Measurements from ENCODE around the gene MCM8. TPM values are rescaled to one million over a fixed set of nuclear protein-coding genes. Genes with fewer than 3 reads are reported as not detected.

Gene MCM8
- total and polyA plus RNA-seq, 4 donors, result 0.49 to 11.0 (median 1.5) TPM

DNA sequence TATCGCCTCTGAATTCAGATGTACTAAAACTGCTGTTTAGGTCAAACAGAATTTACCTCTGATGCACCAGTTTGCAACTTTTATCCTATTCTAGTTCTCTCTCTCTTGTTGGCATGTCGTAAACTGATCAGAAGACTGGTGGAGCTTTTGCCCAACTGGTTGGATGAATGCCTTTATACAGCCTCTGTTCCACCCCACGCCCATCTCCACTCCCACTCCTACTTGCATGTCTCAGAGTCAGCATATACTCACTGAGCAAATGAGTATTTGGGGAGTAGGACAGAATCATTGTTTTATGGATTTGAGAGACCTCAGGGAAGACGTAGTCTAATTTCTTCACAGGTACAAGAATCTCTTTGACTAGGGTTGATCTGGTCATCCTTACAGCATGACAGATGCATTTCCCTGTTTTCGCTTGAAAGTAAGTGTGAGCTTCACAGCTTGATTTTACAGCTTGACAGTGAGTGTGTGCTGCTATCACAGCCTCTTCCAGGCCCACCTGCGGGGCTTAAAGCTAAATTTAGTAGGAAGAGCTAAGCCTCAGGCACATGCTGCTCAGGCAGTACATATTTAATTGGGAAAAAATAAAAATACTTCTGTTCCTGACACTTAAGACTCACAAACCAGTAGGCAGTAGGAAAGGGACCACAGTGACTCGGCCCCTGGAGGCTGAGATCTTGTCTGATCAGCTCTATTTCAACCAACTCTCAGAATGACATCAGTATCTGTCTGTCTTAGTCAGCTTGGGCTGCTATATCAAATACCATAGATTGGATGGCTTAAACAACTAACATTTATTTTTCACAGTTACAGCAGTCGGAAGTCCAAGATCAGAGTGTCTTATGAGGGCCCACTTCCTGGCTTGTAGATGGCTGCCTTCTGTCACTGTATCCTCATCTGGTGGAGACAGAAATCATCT lies 30.6 kb upstream of the MCM8 start:
- H3K27ac ChIP-seq (ENCODE audit: low read depth in 1 of 2, low read length in 2 of 2), result no peak overlapping the region
- no peak for TF ChIP-seq YY1 (IDR thresholded peaks at IDR 0.05)
- no peak for TF ChIP-seq RAD21 (IDR thresholded peaks at IDR 0.05)
- TF ChIP-seq HNF4A (conservative IDR thresholded peaks at IDR 0.05), result no peak
- TF ChIP-seq, protein P1, sequence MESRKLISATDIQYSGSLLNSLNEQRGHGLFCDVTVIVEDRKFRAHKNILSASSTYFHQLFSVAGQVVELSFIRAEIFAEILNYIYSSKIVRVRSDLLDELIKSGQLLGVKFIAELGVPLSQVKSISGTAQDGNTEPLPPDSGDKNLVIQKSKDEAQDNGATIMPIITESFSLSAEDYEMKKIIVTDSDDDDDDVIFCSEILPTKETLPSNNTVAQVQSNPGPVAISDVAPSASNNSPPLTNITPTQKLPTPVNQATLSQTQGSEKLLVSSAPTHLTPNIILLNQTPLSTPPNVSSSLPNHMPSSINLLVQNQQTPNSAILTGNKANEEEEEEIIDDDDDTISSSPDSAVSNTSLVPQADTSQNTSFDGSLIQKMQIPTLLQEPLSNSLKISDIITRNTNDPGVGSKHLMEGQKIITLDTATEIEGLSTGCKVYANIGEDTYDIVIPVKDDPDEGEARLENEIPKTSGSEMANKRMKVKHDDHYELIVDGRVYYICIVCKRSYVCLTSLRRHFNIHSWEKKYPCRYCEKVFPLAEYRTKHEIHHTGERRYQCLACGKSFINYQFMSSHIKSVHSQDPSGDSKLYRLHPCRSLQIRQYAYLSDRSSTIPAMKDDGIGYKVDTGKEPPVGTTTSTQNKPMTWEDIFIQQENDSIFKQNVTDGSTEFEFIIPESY (IDR thresholded peaks at IDR 0.05), result no peak
- TF ChIP-seq, protein P2, sequence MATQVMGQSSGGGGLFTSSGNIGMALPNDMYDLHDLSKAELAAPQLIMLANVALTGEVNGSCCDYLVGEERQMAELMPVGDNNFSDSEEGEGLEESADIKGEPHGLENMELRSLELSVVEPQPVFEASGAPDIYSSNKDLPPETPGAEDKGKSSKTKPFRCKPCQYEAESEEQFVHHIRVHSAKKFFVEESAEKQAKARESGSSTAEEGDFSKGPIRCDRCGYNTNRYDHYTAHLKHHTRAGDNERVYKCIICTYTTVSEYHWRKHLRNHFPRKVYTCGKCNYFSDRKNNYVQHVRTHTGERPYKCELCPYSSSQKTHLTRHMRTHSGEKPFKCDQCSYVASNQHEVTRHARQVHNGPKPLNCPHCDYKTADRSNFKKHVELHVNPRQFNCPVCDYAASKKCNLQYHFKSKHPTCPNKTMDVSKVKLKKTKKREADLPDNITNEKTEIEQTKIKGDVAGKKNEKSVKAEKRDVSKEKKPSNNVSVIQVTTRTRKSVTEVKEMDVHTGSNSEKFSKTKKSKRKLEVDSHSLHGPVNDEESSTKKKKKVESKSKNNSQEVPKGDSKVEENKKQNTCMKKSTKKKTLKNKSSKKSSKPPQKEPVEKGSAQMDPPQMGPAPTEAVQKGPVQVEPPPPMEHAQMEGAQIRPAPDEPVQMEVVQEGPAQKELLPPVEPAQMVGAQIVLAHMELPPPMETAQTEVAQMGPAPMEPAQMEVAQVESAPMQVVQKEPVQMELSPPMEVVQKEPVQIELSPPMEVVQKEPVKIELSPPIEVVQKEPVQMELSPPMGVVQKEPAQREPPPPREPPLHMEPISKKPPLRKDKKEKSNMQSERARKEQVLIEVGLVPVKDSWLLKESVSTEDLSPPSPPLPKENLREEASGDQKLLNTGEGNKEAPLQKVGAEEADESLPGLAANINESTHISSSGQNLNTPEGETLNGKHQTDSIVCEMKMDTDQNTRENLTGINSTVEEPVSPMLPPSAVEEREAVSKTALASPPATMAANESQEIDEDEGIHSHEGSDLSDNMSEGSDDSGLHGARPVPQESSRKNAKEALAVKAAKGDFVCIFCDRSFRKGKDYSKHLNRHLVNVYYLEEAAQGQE (IDR thresholded peaks at IDR 0.05), result no peak
- no peak for TF ChIP-seq EGR1 (IDR thresholded peaks at IDR 0.05; ENCODE audit: low read depth in 2 of 2)
- no peak for TF ChIP-seq JUND (IDR thresholded peaks at IDR 0.05)
- no peak for TF ChIP-seq HNF4G (IDR thresholded peaks at IDR 0.05)
- no peak overlapping the region for H3K9ac ChIP-seq (ENCODE audit: low read depth in 1 of 2, low read length in 2 of 2)
- no peak for DNase-seq (ENCODE audit: low spot score)
- peaks cover 0 to 3% (median 0%) of the 10 kb centered on the region in 4 donors for H3K27me3 ChIP-seq (ENCODE audit: control insufficient read depth in 4 of 4, insufficient read depth in 4 of 4, low read length in 3 of 4)
- H3K9me3 ChIP-seq (ENCODE audit: control insufficient read depth in 4 of 4, low read length in 3 of 4), result no peaks in the 10 kb centered on the region
- H3K4me1 ChIP-seq (ENCODE audit: control insufficient read depth in 4 of 4, insufficient read depth in 4 of 4, low read length in 3 of 4), result no peaks in the 10 kb centered on the region
- no peaks in the 10 kb centered on the region for H3K36me3 ChIP-seq (ENCODE audit: control insufficient read depth in 4 of 4, insufficient read depth in 3 of 4, low read depth in 1 of 4, low read length in 3 of 4)
- H3K4me3 ChIP-seq (ENCODE audit: low read depth in 1 of 3, low read length in 3 of 3), result no peak overlapping the region
- 67% methylated on average over 8 of the region's 8 CpGs for WGBS

DNA sequence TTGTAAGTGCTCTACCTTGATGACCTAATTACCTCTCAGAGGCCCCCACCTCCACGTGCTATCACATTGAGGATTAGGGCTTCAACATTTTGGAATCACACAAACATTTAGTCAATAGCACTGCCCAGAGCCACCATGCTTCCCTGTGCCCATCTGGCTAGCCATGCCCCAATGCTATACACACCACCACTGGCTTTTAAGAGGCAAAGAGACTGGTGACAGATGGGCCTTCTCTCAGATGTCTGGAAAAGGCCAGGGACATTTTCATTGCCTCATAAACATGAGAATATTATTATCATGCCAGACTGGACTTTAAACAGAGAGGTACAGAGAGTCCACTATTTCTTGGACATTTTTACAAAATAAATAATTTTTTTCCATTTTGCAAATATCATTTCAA lies 29.9 kb upstream of the MCM8 start:
- H3K9ac ChIP-seq (ENCODE audit: low read depth in 1 of 2, low read length in 2 of 2), result no peak overlapping the region
- H3K4me1 ChIP-seq (ENCODE audit: control insufficient read depth in 4 of 4, insufficient read depth in 4 of 4, low read length in 3 of 4), result no peaks in the 10 kb centered on the region
- TF ChIP-seq TAF1 (conservative IDR thresholded peaks at IDR 0.05) (no peak), FOXA2 (IDR thresholded peaks at IDR 0.05) (no peak), RAD21 (IDR thresholded peaks at IDR 0.05) (no peak), NR2F2 (IDR thresholded peaks at IDR 0.05) (no peak), JUND (IDR thresholded peaks at IDR 0.05) (no peak)
- TF ChIP-seq, protein P1 (IDR thresholded peaks at IDR 0.05), result no peak
- TF ChIP-seq, protein P3, sequence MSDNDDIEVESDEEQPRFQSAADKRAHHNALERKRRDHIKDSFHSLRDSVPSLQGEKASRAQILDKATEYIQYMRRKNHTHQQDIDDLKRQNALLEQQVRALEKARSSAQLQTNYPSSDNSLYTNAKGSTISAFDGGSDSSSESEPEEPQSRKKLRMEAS (IDR thresholded peaks at IDR 0.05), result no peak
- H3K9me3 ChIP-seq (ENCODE audit: control insufficient read depth in 4 of 4, low read length in 3 of 4), result no peaks in the 10 kb centered on the region
- H3K27me3 ChIP-seq (ENCODE audit: control insufficient read depth in 4 of 4, insufficient read depth in 4 of 4, low read length in 3 of 4), result peaks cover 0 to 3% (median 0%) of the 10 kb centered on the region in 4 donors
- no peaks in the 10 kb centered on the region for H3K36me3 ChIP-seq (ENCODE audit: control insufficient read depth in 4 of 4, insufficient read depth in 3 of 4, low read depth in 1 of 4, low read length in 3 of 4)
- H3K4me3 ChIP-seq (ENCODE audit: low read depth in 1 of 3, low read length in 3 of 3), result no peak overlapping the region
- WGBS, result 32% methylated on average over 1 of the region's 1 CpG
- no peak for DNase-seq (ENCODE audit: low spot score)
- H3K27ac ChIP-seq (ENCODE audit: low read depth in 1 of 2, low read length in 2 of 2), result no peak overlapping the region

Data from liver (tissue), 9 donors.